Measurements from ENCODE around the gene SCFD1.

Gene SCFD1

DNA sequence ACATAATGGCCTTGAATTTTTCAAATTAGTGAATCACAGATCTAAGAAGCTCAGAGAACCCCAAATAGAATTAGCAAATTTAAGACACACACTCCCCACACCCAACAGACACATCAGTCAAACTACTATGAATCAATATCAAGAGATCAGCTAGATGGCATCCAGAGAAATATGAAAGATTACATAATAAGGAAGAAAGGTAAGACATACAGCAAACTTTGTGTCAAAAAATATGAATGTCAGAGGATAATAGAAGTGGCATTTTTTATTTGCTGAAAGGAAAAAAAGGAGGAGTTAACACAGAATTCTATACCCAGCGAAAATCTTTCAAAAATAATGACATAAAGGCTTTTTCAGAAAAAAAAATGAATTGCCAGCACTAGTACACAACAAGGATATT is 141.8 kb downstream of the SCFD1 start:
- TF ChIP-seq NFRKB (IDR thresholded peaks at IDR 0.05) (no peak), FOXK2 (IDR thresholded peaks at IDR 0.05) (no peak), FOXA1 (IDR thresholded peaks at IDR 0.05) (no peak)
- CTCF ChIA-PET: no interaction called here
- no peak for DNase-seq (ENCODE audit: extremely low spot score)
- POLR2A ChIA-PET: no interaction called here

DNA sequence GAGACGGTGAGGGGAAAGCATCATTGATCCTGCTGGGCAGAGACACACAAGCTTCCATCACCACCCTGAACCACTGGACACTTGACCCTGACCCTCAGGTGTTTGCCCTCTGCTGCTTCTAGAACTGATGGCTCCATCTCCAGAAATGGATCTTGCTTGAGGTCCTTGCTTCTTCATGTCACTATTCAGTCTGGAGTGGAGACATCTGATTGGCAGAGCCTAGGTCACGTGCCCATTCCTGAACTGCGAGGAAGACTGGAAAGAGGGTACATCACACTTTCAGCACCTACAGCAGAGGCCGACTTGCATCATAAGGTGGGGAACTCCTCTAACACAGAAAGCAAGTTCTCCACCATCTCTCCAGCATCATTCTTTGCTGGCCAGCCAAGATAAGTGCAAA is 145.5 kb downstream of the SCFD1 start:
- ChIA-PET POLR2A (no interaction called here), CTCF (no interaction called here)
- DNase-seq (ENCODE audit: extremely low spot score): no peak
- TF ChIP-seq SP1 (IDR thresholded peaks at IDR 0.05) (no peak), HDGF (IDR thresholded peaks at IDR 0.05; ENCODE audit: borderline replicate concordance) (no peak), LEF1 (IDR thresholded peaks at IDR 0.05; ENCODE audit: borderline replicate concordance) (no peak)

GRCh38 chr14:30768791-30769190 is 146.7 kb downstream of the SCFD1 start:
- ChIA-PET POLR2A (no interaction called here), CTCF (no interaction called here)
- no peak for DNase-seq (ENCODE audit: extremely low spot score)
- TF ChIP-seq SP1 (IDR thresholded peaks at IDR 0.05) (no peak), TARDBP (IDR thresholded peaks at IDR 0.05) (no peak), HDGF (IDR thresholded peaks at IDR 0.05; ENCODE audit: borderline replicate concordance) (no peak), NFRKB (IDR thresholded peaks at IDR 0.05) (no peak), L3MBTL2 (conservative IDR thresholded peaks at IDR 0.05) (no peak), ARNT (IDR thresholded peaks at IDR 0.05) (no peak), SUZ12 (IDR thresholded peaks at IDR 0.05) (no peak), FOXM1 (IDR thresholded peaks at IDR 0.05; ENCODE audit: borderline replicate concordance) (no peak), BHLHE40 (IDR thresholded peaks at IDR 0.05; ENCODE audit: borderline replicate concordance) (no peak), ZNF384 (IDR thresholded peaks at IDR 0.05) (no peak), FOXK2 (IDR thresholded peaks at IDR 0.05) (no peak), LEF1 (IDR thresholded peaks at IDR 0.05; ENCODE audit: borderline replicate concordance) (no peak), CTBP1 (IDR thresholded peaks at IDR 0.05; ENCODE audit: borderline replicate concordance) (no peak), ELF4 (IDR thresholded peaks at IDR 0.05) (no peak)
- TF ChIP-seq, protein P1, sequence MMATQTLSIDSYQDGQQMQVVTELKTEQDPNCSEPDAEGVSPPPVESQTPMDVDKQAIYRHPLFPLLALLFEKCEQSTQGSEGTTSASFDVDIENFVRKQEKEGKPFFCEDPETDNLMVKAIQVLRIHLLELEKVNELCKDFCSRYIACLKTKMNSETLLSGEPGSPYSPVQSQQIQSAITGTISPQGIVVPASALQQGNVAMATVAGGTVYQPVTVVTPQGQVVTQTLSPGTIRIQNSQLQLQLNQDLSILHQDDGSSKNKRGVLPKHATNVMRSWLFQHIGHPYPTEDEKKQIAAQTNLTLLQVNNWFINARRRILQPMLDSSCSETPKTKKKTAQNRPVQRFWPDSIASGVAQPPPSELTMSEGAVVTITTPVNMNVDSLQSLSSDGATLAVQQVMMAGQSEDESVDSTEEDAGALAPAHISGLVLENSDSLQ (IDR thresholded peaks at IDR 0.05): no peak

GRCh38 chr14:30770376-30770775 is 148.3 kb downstream of the SCFD1 start:
- ChIA-PET POLR2A (no interaction called here), CTCF (no interaction called here)
- TF ChIP-seq NFRKB (IDR thresholded peaks at IDR 0.05) (no peak), LEF1 (IDR thresholded peaks at IDR 0.05; ENCODE audit: borderline replicate concordance) (no peak), TARDBP (IDR thresholded peaks at IDR 0.05) (no peak), L3MBTL2 (conservative IDR thresholded peaks at IDR 0.05) (no peak), BHLHE40 (IDR thresholded peaks at IDR 0.05; ENCODE audit: borderline replicate concordance) (no peak), FOXM1 (IDR thresholded peaks at IDR 0.05; ENCODE audit: borderline replicate concordance) (no peak), ELF4 (IDR thresholded peaks at IDR 0.05) (no peak), SP1 (IDR thresholded peaks at IDR 0.05) (no peak), FOXA1 (IDR thresholded peaks at IDR 0.05) (no peak), SUZ12 (IDR thresholded peaks at IDR 0.05) (no peak), CTBP1 (IDR thresholded peaks at IDR 0.05; ENCODE audit: borderline replicate concordance) (no peak), ZNF384 (IDR thresholded peaks at IDR 0.05) (no peak), ARNT (IDR thresholded peaks at IDR 0.05) (no peak), HDGF (IDR thresholded peaks at IDR 0.05; ENCODE audit: borderline replicate concordance) (no peak), FOXK2 (IDR thresholded peaks at IDR 0.05) (no peak)
- TF ChIP-seq, protein P1 (IDR thresholded peaks at IDR 0.05): no peak
- DNase-seq (ENCODE audit: extremely low spot score): no peak

- CTCF ChIA-PET: no interaction called here
- no peak for DNase-seq (ENCODE audit: extremely low spot score)
- TF ChIP-seq FOXA1 (IDR thresholded peaks at IDR 0.05) (no peak), LEF1 (IDR thresholded peaks at IDR 0.05; ENCODE audit: borderline replicate concordance) (no peak), CTBP1 (IDR thresholded peaks at IDR 0.05; ENCODE audit: borderline replicate concordance) (no peak), ELF4 (IDR thresholded peaks at IDR 0.05) (no peak), BHLHE40 (IDR thresholded peaks at IDR 0.05; ENCODE audit: borderline replicate concordance) (no peak), ARNT (IDR thresholded peaks at IDR 0.05) (no peak), NFRKB (IDR thresholded peaks at IDR 0.05) (no peak), SP1 (IDR thresholded peaks at IDR 0.05) (no peak), HDGF (IDR thresholded peaks at IDR 0.05; ENCODE audit: borderline replicate concordance) (no peak), SUZ12 (IDR thresholded peaks at IDR 0.05) (no peak)
- TF ChIP-seq, protein P1 (IDR thresholded peaks at IDR 0.05): no peak
- POLR2A ChIA-PET: interaction anchor here (1.2 kb wide), 1 partner anchor 103 kb away, joined by 3 read pairs; the partner anchor contains the start of gene COCH
These were observed 149.5 kb downstream of the SCFD1 start for GRCh38 chr14:30771595-30771994.

- ChIA-PET POLR2A (no interaction called here), CTCF (no interaction called here)
- TF ChIP-seq BHLHE40 (IDR thresholded peaks at IDR 0.05; ENCODE audit: borderline replicate concordance) (no peak), FOXM1 (IDR thresholded peaks at IDR 0.05; ENCODE audit: borderline replicate concordance) (no peak), SUZ12 (IDR thresholded peaks at IDR 0.05) (no peak), TARDBP (IDR thresholded peaks at IDR 0.05) (no peak)
- no peak for DNase-seq (ENCODE audit: extremely low spot score)
These were observed 157.1 kb downstream of the SCFD1 start for GRCh38 chr14:30779210-30779609.
